Suprapubic skin (tissue), 3 donors: ENCODE measurements around the gene GABRR3.

Source experiments
- CTCF ChIP-seq, 2 donors: fragments of 200-600 bp in 1 of 2; fragments of 450-650 bp in 1 of 2; sonication (generic) in 1 of 2; IDR thresholded peaks; one replicate each; pipeline ENCODE4 v1.5.1; 2016 to 2019; ENCODE audit warnings: antibody characterized with exemption in 2 of 2, mild to moderate bottlenecking in 1 of 2, moderate library complexity in 1 of 2
- POLR2A ChIP-seq, 2 donors: fragments of 450-650 bp; IDR thresholded peaks; one replicate each; pipeline ENCODE4 v1.6.1; 2017; ENCODE audit warnings: antibody characterized with exemption in 2 of 2, mild to moderate bottlenecking in 2 of 2, moderate library complexity in 2 of 2

DNA sequence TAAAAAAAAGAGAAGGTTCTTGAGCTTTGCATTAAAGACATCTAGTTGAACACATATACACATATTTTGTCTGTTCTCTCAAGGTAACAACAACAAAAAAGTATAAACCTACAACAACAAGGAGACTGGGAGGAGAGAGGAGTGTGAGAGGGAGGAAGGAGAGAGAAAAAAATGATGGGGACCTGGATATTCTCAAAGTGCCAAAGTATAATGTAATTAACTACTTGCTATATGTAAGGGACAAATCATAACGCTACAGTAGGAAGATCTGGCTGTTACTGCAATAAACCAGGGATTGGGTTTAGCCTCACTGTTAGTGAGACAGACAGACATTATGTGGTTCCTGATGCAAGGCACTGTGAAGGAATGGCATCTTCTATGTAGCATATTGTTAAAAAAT, 14.2 kb upstream of the GABRR3 start:
- no peak for TF ChIP-seq CTCF (IDR thresholded peaks at IDR 0.05)
- TF ChIP-seq POLR2A (IDR thresholded peaks at IDR 0.05), result no peak
